ENCODE data around the gene SERPINA1. TPM values are rescaled to one million over a fixed set of nuclear protein-coding genes. Genes with fewer than 3 reads are reported as not detected.
A peak's percentile ranks its signal among the peaks of the same experiment; 100 is the strongest.

SERPINA1 gene
- total RNA-seq, 1 experiment from 2014 or later = 9.1 TPM

DNA sequence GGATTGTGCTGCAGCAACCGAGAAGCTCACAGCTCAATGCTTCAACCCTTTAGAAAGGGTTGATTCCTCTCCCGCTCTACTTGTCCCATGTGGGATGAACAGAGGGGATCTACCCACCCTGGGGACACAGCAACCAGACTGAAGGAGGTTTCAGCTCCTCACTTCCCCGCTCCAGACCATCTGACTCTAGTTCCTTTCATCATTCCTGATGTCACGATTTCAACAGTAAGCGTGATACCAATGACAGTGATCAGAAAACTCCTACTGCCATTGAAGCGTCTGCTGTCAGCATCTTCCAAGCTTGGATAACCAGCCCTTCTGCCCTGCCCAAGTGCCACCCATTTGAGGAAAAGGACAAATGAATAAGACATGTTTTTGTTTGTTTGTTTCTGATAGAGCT lies 14.3 kb downstream of the SERPINA1 start:
- POLR2A ChIA-PET = no interaction called here
- H3K4me2 ChIP-seq (ENCODE audit: low read length) = peak overlapping the region; percentile 55
- intact Hi-C loops (cut with micrococcal nuclease) = no loop called here
- no peaks in the 10 kb centered on the region for H3K79me2 ChIP-seq (ENCODE audit: insufficient read depth, low read length)
- CTCF ChIA-PET = interaction anchor here (1.0 to 1.9 kb wide), 2 partner anchors 12 to 112 kb away, joined by 3 to 5 read pairs; no protein-coding TSS in a partner anchor
- H3K36me3 ChIP-seq (ENCODE audit: control insufficient read depth in 1 of 2, insufficient read depth in 2 of 2, low read length in 2 of 2) = no peaks in the 10 kb centered on the region
- BruUV-seq (replicated peaks) = no TSS peak
- no peak overlapping the region for H3K4me3 ChIP-seq (replicated peaks in 1 of 2; ENCODE audit: low read depth in 1 of 2, low read length in 2 of 2)
- H2AFZ ChIP-seq (ENCODE audit: low read depth, low read length, poor library complexity, severe bottlenecking) = peak overlapping the region; percentile 47
- peaks cover 14 to 32% of the 10 kb centered on the region in 2 experiments for H3K4me1 ChIP-seq (ENCODE audit: control insufficient read depth in 1 of 2, insufficient read depth in 2 of 2, low read length in 2 of 2)
- no peaks in the 10 kb centered on the region for H4K20me1 ChIP-seq (ENCODE audit: insufficient read depth)
- no peaks in the 10 kb centered on the region for H3K9me2 ChIP-seq (ENCODE audit: insufficient read depth)
- peak overlapping the region; percentile 19; the same call in 1 of the 2 replicates for H3K27ac ChIP-seq (ENCODE audit: low read depth, low read length)
- ATAC-seq (peak; percentile 30; the same call in 1 of the 2 replicates), DNase-seq (ENCODE audit: low read depth, low spot score) (no peak)
- RAD21 ChIA-PET (ENCODE audit: low non-redundant PET in 1 of 2, low total read pairs in 2 of 2, uncharacterized antibody in 2 of 2, unreplicated experiment in 2 of 2) = no interaction called here
- H3K9me3 ChIP-seq (ENCODE audit: control insufficient read depth in 1 of 2, insufficient read depth in 1 of 2, low read depth in 1 of 2, low read length in 2 of 2) = no peaks in the 10 kb centered on the region
- TF ChIP-seq POLR2AphosphoS5 (IDR thresholded peaks at IDR 0.05; ENCODE audit: low read depth, low read length) (no peak), TCF7L2 (IDR thresholded peaks at IDR 0.05; ENCODE audit: borderline replicate concordance, extremely low read depth, insufficient read depth, insufficient read length) (no peak), SP1 (IDR thresholded peaks at IDR 0.05; ENCODE audit: low read depth) (no peak), FOSL1 (IDR thresholded peaks at IDR 0.05; ENCODE audit: low read depth) (no peak), EGR1 (IDR thresholded peaks at IDR 0.05; ENCODE audit: low read depth) (no peak), ELF1 (IDR thresholded peaks at IDR 0.05; ENCODE audit: borderline replicate concordance, low read depth) (no peak), ZNF274 (IDR thresholded peaks at IDR 0.05; ENCODE audit: low read depth, low read length) (no peak), YY1 (IDR thresholded peaks at IDR 0.05; ENCODE audit: extremely low read depth, insufficient replicate concordance, low read depth, low read length) (no peak), CEBPB (IDR thresholded peaks at IDR 0.05; ENCODE audit: low read depth) (no peak), JUND (IDR thresholded peaks at IDR 0.05) (no peak), SIN3A (IDR thresholded peaks at IDR 0.05; ENCODE audit: low read depth) (no peak), EZH2phosphoT487 (IDR thresholded peaks at IDR 0.05; ENCODE audit: borderline replicate concordance) (no peak), CBX3 (IDR thresholded peaks at IDR 0.05; ENCODE audit: low read depth) (no peak; the same call in 1 of the 2 replicates), RAD21 (IDR thresholded peaks at IDR 0.05; ENCODE audit: low read depth) (no peak), ZFX (IDR thresholded peaks at IDR 0.05) (no peak)
- TF ChIP-seq, protein P1, sequence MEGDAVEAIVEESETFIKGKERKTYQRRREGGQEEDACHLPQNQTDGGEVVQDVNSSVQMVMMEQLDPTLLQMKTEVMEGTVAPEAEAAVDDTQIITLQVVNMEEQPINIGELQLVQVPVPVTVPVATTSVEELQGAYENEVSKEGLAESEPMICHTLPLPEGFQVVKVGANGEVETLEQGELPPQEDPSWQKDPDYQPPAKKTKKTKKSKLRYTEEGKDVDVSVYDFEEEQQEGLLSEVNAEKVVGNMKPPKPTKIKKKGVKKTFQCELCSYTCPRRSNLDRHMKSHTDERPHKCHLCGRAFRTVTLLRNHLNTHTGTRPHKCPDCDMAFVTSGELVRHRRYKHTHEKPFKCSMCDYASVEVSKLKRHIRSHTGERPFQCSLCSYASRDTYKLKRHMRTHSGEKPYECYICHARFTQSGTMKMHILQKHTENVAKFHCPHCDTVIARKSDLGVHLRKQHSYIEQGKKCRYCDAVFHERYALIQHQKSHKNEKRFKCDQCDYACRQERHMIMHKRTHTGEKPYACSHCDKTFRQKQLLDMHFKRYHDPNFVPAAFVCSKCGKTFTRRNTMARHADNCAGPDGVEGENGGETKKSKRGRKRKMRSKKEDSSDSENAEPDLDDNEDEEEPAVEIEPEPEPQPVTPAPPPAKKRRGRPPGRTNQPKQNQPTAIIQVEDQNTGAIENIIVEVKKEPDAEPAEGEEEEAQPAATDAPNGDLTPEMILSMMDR (IDR thresholded peaks at IDR 0.05 in 2 of 3, conservative IDR thresholded peaks at IDR 0.05 in 1 of 3; ENCODE audit: borderline replicate concordance in 1 of 3, insufficient read depth in 1 of 3, low read depth in 2 of 3, low read length in 2 of 3) = no peak
- TF ChIP-seq, protein P2, sequence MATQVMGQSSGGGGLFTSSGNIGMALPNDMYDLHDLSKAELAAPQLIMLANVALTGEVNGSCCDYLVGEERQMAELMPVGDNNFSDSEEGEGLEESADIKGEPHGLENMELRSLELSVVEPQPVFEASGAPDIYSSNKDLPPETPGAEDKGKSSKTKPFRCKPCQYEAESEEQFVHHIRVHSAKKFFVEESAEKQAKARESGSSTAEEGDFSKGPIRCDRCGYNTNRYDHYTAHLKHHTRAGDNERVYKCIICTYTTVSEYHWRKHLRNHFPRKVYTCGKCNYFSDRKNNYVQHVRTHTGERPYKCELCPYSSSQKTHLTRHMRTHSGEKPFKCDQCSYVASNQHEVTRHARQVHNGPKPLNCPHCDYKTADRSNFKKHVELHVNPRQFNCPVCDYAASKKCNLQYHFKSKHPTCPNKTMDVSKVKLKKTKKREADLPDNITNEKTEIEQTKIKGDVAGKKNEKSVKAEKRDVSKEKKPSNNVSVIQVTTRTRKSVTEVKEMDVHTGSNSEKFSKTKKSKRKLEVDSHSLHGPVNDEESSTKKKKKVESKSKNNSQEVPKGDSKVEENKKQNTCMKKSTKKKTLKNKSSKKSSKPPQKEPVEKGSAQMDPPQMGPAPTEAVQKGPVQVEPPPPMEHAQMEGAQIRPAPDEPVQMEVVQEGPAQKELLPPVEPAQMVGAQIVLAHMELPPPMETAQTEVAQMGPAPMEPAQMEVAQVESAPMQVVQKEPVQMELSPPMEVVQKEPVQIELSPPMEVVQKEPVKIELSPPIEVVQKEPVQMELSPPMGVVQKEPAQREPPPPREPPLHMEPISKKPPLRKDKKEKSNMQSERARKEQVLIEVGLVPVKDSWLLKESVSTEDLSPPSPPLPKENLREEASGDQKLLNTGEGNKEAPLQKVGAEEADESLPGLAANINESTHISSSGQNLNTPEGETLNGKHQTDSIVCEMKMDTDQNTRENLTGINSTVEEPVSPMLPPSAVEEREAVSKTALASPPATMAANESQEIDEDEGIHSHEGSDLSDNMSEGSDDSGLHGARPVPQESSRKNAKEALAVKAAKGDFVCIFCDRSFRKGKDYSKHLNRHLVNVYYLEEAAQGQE (IDR thresholded peaks at IDR 0.05; ENCODE audit: low read depth) = no peak
- TF ChIP-seq, protein P3, sequence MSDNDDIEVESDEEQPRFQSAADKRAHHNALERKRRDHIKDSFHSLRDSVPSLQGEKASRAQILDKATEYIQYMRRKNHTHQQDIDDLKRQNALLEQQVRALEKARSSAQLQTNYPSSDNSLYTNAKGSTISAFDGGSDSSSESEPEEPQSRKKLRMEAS (IDR thresholded peaks at IDR 0.05) = no peak; the same call in 1 of the 2 replicates
- TF ChIP-seq, protein P4, sequence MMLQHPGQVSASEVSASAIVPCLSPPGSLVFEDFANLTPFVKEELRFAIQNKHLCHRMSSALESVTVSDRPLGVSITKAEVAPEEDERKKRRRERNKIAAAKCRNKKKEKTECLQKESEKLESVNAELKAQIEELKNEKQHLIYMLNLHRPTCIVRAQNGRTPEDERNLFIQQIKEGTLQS (IDR thresholded peaks at IDR 0.05) = no peak
- TF ChIP-seq, protein P5, sequence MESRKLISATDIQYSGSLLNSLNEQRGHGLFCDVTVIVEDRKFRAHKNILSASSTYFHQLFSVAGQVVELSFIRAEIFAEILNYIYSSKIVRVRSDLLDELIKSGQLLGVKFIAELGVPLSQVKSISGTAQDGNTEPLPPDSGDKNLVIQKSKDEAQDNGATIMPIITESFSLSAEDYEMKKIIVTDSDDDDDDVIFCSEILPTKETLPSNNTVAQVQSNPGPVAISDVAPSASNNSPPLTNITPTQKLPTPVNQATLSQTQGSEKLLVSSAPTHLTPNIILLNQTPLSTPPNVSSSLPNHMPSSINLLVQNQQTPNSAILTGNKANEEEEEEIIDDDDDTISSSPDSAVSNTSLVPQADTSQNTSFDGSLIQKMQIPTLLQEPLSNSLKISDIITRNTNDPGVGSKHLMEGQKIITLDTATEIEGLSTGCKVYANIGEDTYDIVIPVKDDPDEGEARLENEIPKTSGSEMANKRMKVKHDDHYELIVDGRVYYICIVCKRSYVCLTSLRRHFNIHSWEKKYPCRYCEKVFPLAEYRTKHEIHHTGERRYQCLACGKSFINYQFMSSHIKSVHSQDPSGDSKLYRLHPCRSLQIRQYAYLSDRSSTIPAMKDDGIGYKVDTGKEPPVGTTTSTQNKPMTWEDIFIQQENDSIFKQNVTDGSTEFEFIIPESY (IDR thresholded peaks at IDR 0.05; ENCODE audit: extremely low read depth, insufficient replicate concordance, low read length) = no peak
- no peaks in the 10 kb centered on the region for H3K27me3 ChIP-seq (ENCODE audit: insufficient read depth, low read length)
- no peak overlapping the region for H3K9ac ChIP-seq (ENCODE audit: low read length)

All from HCT116 (cell line).